Smooth muscle cell (in vitro differentiated cells): Measurements from ENCODE around the gene DUOXA1. TPM values are rescaled to one million over a fixed set of nuclear protein-coding genes. Genes with fewer than 3 reads are reported as not detected.
"Not testable (repeated sequence)": the region's sequence is repeated elsewhere in the genome, so short reads cannot be mapped to it uniquely, and the experiment has no call there.

ENCODE experiments used
- DNase-seq: peaks from one replicate; lab custom pipeline; 2025; ENCODE audit not compliant: unreplicated experiment; lab: John Stamatoyannopoulos, UW
- H2AFZ ChIP-seq: fragments of 200-600 bp; sonication (generic); 2 replicates; pipeline ENCODE4 v1.6.0; 2016; ENCODE audit warnings: antibody characterized with exemption, low read depth, mild to moderate bottlenecking
- H3F3A ChIP-seq: fragments of 200-600 bp; sonication (generic); 2 replicates; pipeline ENCODE4 v1.6.0; 2017; ENCODE audit warnings: antibody characterized with exemption, low read depth
- H3K27ac ChIP-seq: fragments of 200-600 bp; sonication (generic); 2 replicates; pipeline ENCODE4 v1.5.1; 2016; ENCODE audit warnings: low read depth, mild to moderate bottlenecking
- H3K27me3 ChIP-seq: fragments of 200-600 bp; sonication (generic); 2 replicates; pipeline ENCODE4 v1.6.1; 2016; ENCODE audit warnings: low read depth, mild to moderate bottlenecking
- H3K36me3 ChIP-seq: fragments of 200-600 bp; sonication (generic); 2 replicates; pipeline ENCODE4 v1.5.1; 2016; ENCODE audit warnings: low read depth
- H3K4me1 ChIP-seq: fragments of 200-600 bp; sonication (generic); 2 replicates; pipeline ENCODE4 v1.5.1; 2016; ENCODE audit warnings: low read depth
- H3K4me2 ChIP-seq: fragments of 200-600 bp; sonication (generic); 2 replicates; pipeline ENCODE4 v1.6.0; 2016; ENCODE audit warnings: mild to moderate bottlenecking
- H3K4me3 ChIP-seq: fragments of 200-600 bp; sonication (generic); 2 replicates; pipeline ENCODE4 v1.5.1; 2016; ENCODE audit warnings: mild to moderate bottlenecking
- H3K79me2 ChIP-seq: fragments of 200-600 bp; sonication (generic); 2 replicates; pipeline ENCODE4 v1.6.0; 2016; ENCODE audit warnings: low read depth, mild to moderate bottlenecking
- H3K9ac ChIP-seq: fragments of 200-600 bp; sonication (generic); 2 replicates; pipeline ENCODE4 v1.6.0; 2016; ENCODE audit warnings: low read depth
- H3K9me3 ChIP-seq: fragments of 200-600 bp; sonication (generic); replicated peaks from 2 replicates; pipeline ENCODE4 v1.5.1; 2016; ENCODE audit warnings: low read depth
- H4K20me1 ChIP-seq: fragments of 200-600 bp; sonication (generic); 2 replicates; pipeline ENCODE4 v1.6.0; 2016; ENCODE audit warnings: low read depth
- whole genome bisulfite sequencing: methylation state at CpG from one replicate; pipeline ENCODE4 v1.1.7; 2016; ENCODE audit warnings: low lambda C conversion rate; 5-methylcytosine and 5-hydroxymethylcytosine counted together
- polyA plus RNA-seq: library from polyadenylated mRNA; unstranded; fragments of >200 nt; fragmentation: Nextera tagmentation; extraction: Ambion mirVana; gene quantifications from 2 replicates; pipeline ENCODE4 v1.2.1, GENCODE V29; 2016
- total RNA-seq: library from RNA; depleted of rRNA; stranded (reverse); fragments of >200 nt; gene quantifications from 2 replicates; pipeline ENCODE4 v1.2.3, GENCODE V29; 2014
- TF ChIP-seq, protein P1 (sequence below): fragments of 200-600 bp; sonication (generic); IDR thresholded peaks from 2 replicates; pipeline ENCODE4 v1.5.1; 2017; ENCODE audit warnings: borderline replicate concordance, mild to moderate bottlenecking, antibody characterized with exemption; ENCODE audit not compliant: insufficient read depth, poor library complexity, severe bottlenecking

The DUOXA1 gene
- total and polyA plus RNA-seq, 2 experiments from 2014 or later = 2.8 to 7.6 TPM

- no peak overlapping the region for H2AFZ ChIP-seq
- H3K27ac ChIP-seq = no peak overlapping the region
- H3K9ac ChIP-seq = no peak overlapping the region
- TF ChIP-seq, protein P1, sequence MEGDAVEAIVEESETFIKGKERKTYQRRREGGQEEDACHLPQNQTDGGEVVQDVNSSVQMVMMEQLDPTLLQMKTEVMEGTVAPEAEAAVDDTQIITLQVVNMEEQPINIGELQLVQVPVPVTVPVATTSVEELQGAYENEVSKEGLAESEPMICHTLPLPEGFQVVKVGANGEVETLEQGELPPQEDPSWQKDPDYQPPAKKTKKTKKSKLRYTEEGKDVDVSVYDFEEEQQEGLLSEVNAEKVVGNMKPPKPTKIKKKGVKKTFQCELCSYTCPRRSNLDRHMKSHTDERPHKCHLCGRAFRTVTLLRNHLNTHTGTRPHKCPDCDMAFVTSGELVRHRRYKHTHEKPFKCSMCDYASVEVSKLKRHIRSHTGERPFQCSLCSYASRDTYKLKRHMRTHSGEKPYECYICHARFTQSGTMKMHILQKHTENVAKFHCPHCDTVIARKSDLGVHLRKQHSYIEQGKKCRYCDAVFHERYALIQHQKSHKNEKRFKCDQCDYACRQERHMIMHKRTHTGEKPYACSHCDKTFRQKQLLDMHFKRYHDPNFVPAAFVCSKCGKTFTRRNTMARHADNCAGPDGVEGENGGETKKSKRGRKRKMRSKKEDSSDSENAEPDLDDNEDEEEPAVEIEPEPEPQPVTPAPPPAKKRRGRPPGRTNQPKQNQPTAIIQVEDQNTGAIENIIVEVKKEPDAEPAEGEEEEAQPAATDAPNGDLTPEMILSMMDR = no peak
- WGBS = 54% methylated on average over 1 of the region's 1 CpG
- H3K36me3 ChIP-seq = no peaks in the 10 kb centered on the region
- H4K20me1 ChIP-seq = peaks cover 4% of the 10 kb centered on the region
- H3K4me3 ChIP-seq = no peak overlapping the region
- no peaks in the 10 kb centered on the region for H3F3A ChIP-seq
- H3K27me3 ChIP-seq = peaks cover 11% of the 10 kb centered on the region
- H3K4me2 ChIP-seq = no peak overlapping the region
- H3K9me3 ChIP-seq = no peaks in the 10 kb centered on the region
- DNase-seq = no peak
- no peaks in the 10 kb centered on the region for H3K4me1 ChIP-seq
- no peaks in the 10 kb centered on the region for H3K79me2 ChIP-seq
These were observed 42.2 kb downstream of the DUOXA1 start for GRCh38 chr15:45087513-45087912.

DNA sequence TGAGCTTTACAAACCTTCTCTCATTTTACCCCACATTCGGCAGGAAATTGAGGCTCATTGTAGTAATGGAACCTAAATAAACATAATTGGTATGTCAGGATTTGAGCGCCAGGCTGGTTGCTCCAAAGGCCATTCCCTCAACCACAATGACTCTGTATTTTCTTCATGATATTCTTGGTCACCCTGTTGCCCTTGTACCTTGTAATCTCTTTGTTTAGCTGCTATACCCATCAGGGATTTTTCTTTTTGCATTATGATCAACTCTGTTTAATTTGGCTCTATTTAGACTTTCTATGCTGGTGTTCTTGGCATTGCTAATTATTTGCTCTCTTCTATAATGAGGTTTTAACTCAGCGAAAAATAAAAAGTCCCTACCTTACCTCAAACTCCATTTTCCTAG is 45.5 kb downstream of the DUOXA1 start:
- Histone ChIP-seq H3K4me1 (no peaks in the 10 kb centered on the region), H3K4me3 (no peak overlapping the region), H3K79me2 (no peaks in the 10 kb centered on the region), H4K20me1 (peaks cover 1% of the 10 kb centered on the region), H3K9me3 (no peaks in the 10 kb centered on the region), H3K9ac (no peak overlapping the region), H2AFZ (no peak overlapping the region), H3F3A (no peaks in the 10 kb centered on the region), H3K4me2 (no peak overlapping the region), H3K36me3 (no peaks in the 10 kb centered on the region), H3K27me3 (peaks cover 11% of the 10 kb centered on the region), H3K27ac (no peak overlapping the region)
- no peak for DNase-seq
- TF ChIP-seq, protein P1 = no peak
- 89% methylated on average over 3 of the region's 3 CpGs for WGBS

GRCh38 chr15:45083223-45083622 is 46.5 kb downstream of the DUOXA1 start:
- Histone ChIP-seq H3K9me3 (no peaks in the 10 kb centered on the region), H2AFZ (no peak overlapping the region), H3K4me3 (no peak overlapping the region), H3K27ac (no peak overlapping the region), H3K4me1 (no peaks in the 10 kb centered on the region), H3K4me2 (no peak overlapping the region), H3F3A (no peaks in the 10 kb centered on the region), H3K27me3 (peaks cover 11% of the 10 kb centered on the region), H3K36me3 (no peaks in the 10 kb centered on the region), H4K20me1 (no peaks in the 10 kb centered on the region), H3K79me2 (no peaks in the 10 kb centered on the region), H3K9ac (no peak overlapping the region)
- no peak for DNase-seq
- TF ChIP-seq, protein P1 = no peak

DNA sequence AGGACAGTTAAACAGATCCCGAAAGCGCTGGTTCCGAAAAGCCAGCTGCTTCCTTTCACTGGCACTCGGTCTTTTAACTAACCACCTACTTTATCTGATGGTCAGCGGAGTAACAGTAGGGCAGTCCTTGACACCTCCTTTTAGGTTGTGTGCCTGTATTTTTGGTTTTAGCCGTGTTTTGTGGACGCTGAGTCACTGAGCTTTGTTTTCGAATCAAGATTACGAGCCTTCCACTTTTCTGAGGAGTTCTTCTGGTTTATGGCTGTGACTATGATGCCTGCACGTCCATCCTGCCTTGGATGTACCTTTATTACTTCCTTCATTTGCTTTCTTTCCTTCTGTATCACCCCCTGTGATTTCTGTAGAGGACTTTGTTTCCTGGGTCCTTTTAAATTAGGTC is 47.3 kb downstream of the DUOXA1 start:
- WGBS = 27% methylated on average over 10 of the region's 10 CpGs
- H3K4me1 ChIP-seq, H3F3A ChIP-seq, H3K9ac ChIP-seq, H3K36me3 ChIP-seq, H3K4me3 ChIP-seq, H3K79me2 ChIP-seq, H4K20me1 ChIP-seq, H3K9me3 ChIP-seq, H3K27ac ChIP-seq, DNase-seq, H2AFZ ChIP-seq: not testable (repeated sequence)
- peaks cover 11% of the 10 kb centered on the region for H3K27me3 ChIP-seq
- peak overlapping the region; percentile 37 for H3K4me2 ChIP-seq

- H3K9me3 ChIP-seq, H3K4me3 ChIP-seq, DNase-seq, H4K20me1 ChIP-seq, H3K27ac ChIP-seq, H3K4me1 ChIP-seq, H2AFZ ChIP-seq, H3F3A ChIP-seq, H3K27me3 ChIP-seq, H3K36me3 ChIP-seq, H3K79me2 ChIP-seq, H3K4me2 ChIP-seq, H3K9ac ChIP-seq: not testable (repeated sequence)
- WGBS = 98% methylated on average over 3 of the region's 3 CpGs
These were observed 49.1 kb downstream of the DUOXA1 start for GRCh38 chr15:45080593-45080992.

- not testable (repeated sequence) for H2AFZ ChIP-seq, H3K27me3 ChIP-seq, H3F3A ChIP-seq, H3K9ac ChIP-seq, DNase-seq, H3K79me2 ChIP-seq, H3K4me3 ChIP-seq, H3K36me3 ChIP-seq, H3K4me2 ChIP-seq, H4K20me1 ChIP-seq, H3K9me3 ChIP-seq, H3K4me1 ChIP-seq
- 43% methylated on average over 5 of the region's 5 CpGs for WGBS
- peak overlapping the region; percentile 19 for H3K27ac ChIP-seq
These were observed 49.9 kb downstream of the DUOXA1 start for GRCh38 chr15:45079628-45080246.
